Measurements from ENCODE around the gene ATF7. TPM values are rescaled to one million over a fixed set of nuclear protein-coding genes. Genes with fewer than 3 reads are reported as not detected.
"Not testable (repeated sequence)": the region's sequence is repeated elsewhere in the genome, so short reads cannot be mapped to it uniquely, and the experiment has no call there.

The ATF7 gene
- total RNA-seq, 1 donor, result 17.4 TPM

DNA sequence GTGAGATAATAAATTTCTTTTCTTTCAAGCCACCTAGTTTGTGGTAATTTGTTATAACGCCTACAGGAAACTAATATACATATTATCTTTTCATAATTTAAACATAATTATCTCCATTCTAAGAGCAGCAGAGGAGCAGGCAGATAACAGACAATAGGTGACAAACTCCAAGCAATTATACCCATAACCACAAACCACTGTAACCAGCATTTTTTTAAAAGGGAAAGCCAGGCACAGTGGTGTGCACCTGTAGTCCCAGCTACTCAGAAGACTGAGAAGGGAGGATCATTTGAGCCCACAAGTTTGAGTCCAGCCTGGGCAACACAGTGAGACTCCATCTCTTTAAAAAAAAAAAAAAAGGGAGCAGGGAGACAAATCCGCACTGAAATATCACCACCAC is 54.9 kb downstream of the ATF7 start:
- Histone ChIP-seq H2AFZ (ENCODE audit: low read length) (no peak overlapping the region), H3K4me3 (ENCODE audit: insufficient read depth, low read length) (no peak overlapping the region), H3K4me2 (ENCODE audit: insufficient read depth, low read length) (no peak overlapping the region), H3K27ac (ENCODE audit: low read depth, low read length) (no peak overlapping the region), H4K20me1 (ENCODE audit: insufficient read depth, low read length) (peaks cover 10% of the 10 kb centered on the region), H3K9me3 (ENCODE audit: low read depth, low read length) (no peaks in the 10 kb centered on the region), H3K79me2 (ENCODE audit: insufficient read depth, low read length) (peaks cover 50% of the 10 kb centered on the region), H3K4me1 (ENCODE audit: insufficient read depth, low read length) (peaks cover 27% of the 10 kb centered on the region), H3K36me3 (ENCODE audit: insufficient read depth, low read length) (no peaks in the 10 kb centered on the region), H3K27me3 (ENCODE audit: insufficient read depth, low read length) (no peaks in the 10 kb centered on the region)
- no peak for DNase-seq (ENCODE audit: insufficient read length, low spot score, missing footprints)
- no peak for TF ChIP-seq CTCF (IDR thresholded peaks at IDR 0.05; ENCODE audit: extremely low read depth, low read depth, low read length)

DNA sequence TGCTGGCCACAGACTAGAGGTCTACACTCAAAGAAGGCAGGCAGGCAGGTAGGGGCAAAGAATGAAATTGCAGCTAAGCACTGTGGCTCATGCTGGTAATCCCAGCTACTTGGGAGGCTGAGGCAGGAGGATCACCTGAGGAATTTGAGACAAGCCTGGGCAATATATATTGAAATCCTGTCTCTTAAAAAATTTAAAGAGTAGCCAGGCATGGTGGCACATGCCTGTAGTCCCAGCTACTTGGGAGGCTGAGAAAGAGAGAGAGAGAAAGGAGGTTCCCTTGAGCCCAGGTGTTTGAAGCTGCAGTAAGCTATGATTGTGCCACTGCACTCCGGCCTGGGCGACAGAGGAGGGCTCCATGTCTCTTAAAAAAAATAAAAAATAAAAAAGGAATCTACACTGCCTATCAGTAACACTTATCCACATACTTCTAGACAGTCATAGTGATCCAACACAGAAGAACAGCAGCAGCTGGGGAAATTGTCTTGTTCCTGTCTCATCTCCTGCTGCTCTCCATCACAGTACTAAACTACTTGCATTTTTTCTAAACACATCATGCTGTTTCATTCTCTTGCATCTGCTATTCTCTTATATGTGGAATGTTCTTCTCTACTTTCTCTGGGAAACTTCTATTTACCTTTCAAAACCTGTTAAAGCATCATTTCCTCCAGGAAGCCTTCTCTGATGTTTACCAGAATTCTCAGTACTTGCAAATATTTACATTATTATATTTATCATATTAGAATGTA is 57.2 kb downstream of the ATF7 start:
- no peak for DNase-seq (ENCODE audit: insufficient read length, low spot score, missing footprints)
- Histone ChIP-seq H3K4me1 (ENCODE audit: insufficient read depth, low read length) (peaks cover 22% of the 10 kb centered on the region), H3K9me3 (ENCODE audit: low read depth, low read length) (no peaks in the 10 kb centered on the region), H3K79me2 (ENCODE audit: insufficient read depth, low read length) (peaks cover 51% of the 10 kb centered on the region), H3K27me3 (ENCODE audit: insufficient read depth, low read length) (no peaks in the 10 kb centered on the region), H3K4me3 (ENCODE audit: insufficient read depth, low read length) (no peak overlapping the region), H3K36me3 (ENCODE audit: insufficient read depth, low read length) (no peaks in the 10 kb centered on the region), H4K20me1 (ENCODE audit: insufficient read depth, low read length) (peaks cover 4% of the 10 kb centered on the region), H3K4me2 (ENCODE audit: insufficient read depth, low read length) (no peak overlapping the region), H3K27ac (ENCODE audit: low read depth, low read length) (no peak overlapping the region), H2AFZ (ENCODE audit: low read length) (no peak overlapping the region)
- no peak for TF ChIP-seq CTCF (IDR thresholded peaks at IDR 0.05; ENCODE audit: extremely low read depth, low read depth, low read length)

GRCh38 chr12:53567961-53568808 is 58.0 kb downstream of the ATF7 start:
- Histone ChIP-seq H3K79me2 (ENCODE audit: insufficient read depth, low read length) (peaks cover 43% of the 10 kb centered on the region), H3K27me3 (ENCODE audit: insufficient read depth, low read length) (no peaks in the 10 kb centered on the region), H3K36me3 (ENCODE audit: insufficient read depth, low read length) (no peaks in the 10 kb centered on the region), H4K20me1 (ENCODE audit: insufficient read depth, low read length) (peaks cover 4% of the 10 kb centered on the region), H3K4me1 (ENCODE audit: insufficient read depth, low read length) (peaks cover 22% of the 10 kb centered on the region), H3K9me3 (ENCODE audit: low read depth, low read length) (no peaks in the 10 kb centered on the region), H3K27ac (ENCODE audit: low read depth, low read length) (no peak overlapping the region), H2AFZ (ENCODE audit: low read length) (no peak overlapping the region), H3K4me2 (ENCODE audit: insufficient read depth, low read length) (no peak overlapping the region), H3K4me3 (ENCODE audit: insufficient read depth, low read length) (no peak overlapping the region)
- DNase-seq (ENCODE audit: insufficient read length, low spot score, missing footprints), result no peak
- TF ChIP-seq CTCF (IDR thresholded peaks at IDR 0.05; ENCODE audit: extremely low read depth, low read depth, low read length), result no peak

DNA sequence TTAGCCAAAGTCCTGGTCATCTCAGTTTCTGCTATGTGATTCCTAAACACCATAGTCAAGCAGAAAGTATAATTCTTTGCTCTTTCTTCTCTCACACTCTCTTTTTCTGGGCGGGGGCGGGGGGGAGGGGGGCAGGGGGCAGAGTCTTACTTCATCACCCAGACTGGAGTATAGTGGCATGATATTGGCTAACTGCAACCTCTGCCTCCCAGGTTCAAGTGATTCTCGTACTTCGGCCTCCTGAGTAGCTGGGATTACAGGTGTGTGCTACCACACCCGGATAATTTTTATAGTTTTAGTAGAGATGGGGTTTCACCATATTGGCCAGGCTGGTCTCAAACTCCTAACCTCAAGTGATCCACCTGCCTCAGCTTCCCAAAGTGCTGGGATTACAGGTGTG is 60.8 kb downstream of the ATF7 start:
- Histone ChIP-seq H3K79me2 (ENCODE audit: insufficient read depth, low read length) (peaks cover 29% of the 10 kb centered on the region), H3K4me1 (ENCODE audit: insufficient read depth, low read length) (peaks cover 44% of the 10 kb centered on the region)
- H3K27ac ChIP-seq (ENCODE audit: low read depth, low read length); H3K27me3 ChIP-seq (ENCODE audit: insufficient read depth, low read length); DNase-seq (ENCODE audit: insufficient read length, low spot score, missing footprints); H3K9me3 ChIP-seq (ENCODE audit: low read depth, low read length); H3K4me2 ChIP-seq (ENCODE audit: insufficient read depth, low read length); H2AFZ ChIP-seq (ENCODE audit: low read length); H3K4me3 ChIP-seq (ENCODE audit: insufficient read depth, low read length); H4K20me1 ChIP-seq (ENCODE audit: insufficient read depth, low read length); H3K36me3 ChIP-seq (ENCODE audit: insufficient read depth, low read length): not testable (repeated sequence)
